K562 (cell line): ENCODE measurements around the gene TTLL12. TPM values are rescaled to one million over a fixed set of nuclear protein-coding genes. Genes with fewer than 3 reads are reported as not detected.

Experiments used
- CBX1 ChIP-seq: sonication (generic); IDR thresholded peaks from 2 replicates; pipeline ENCODE4 v1.6.1; 2016; ENCODE audit warnings: antibody characterized with exemption, low read depth, mild to moderate bottlenecking
- CTCFL ChIP-seq: IDR thresholded peaks from 2 replicates; pipeline ENCODE4 v1.6.1; 2011; ENCODE audit warnings: borderline replicate concordance, low read depth, mild to moderate bottlenecking, moderate library complexity, low read length; ENCODE audit not compliant: insufficient read depth, poor library complexity, severe bottlenecking
- REST ChIP-seq, 2 experiments: fragments of 450-650 bp; formaldehyde crosslinking in 1 of 2; IDR thresholded peaks; 2 replicates each; pipeline versions ENCODE4 v1.4.0 to v1.6.1; 2014 to 2020; ENCODE audit warnings: mild to moderate bottlenecking in 2 of 2, borderline replicate concordance in 1 of 2, low read depth in 1 of 2
- TEAD2 ChIP-seq: fragments of 450-650 bp; IDR thresholded peaks from 2 replicates; pipeline ENCODE4 v1.6.1; 2016; ENCODE audit warnings: missing genetic modification characterization, control low read depth, missing compliant biosample characterization
- ZBTB1 ChIP-seq: sonication (generic); formaldehyde crosslinking; IDR thresholded peaks from 2 replicates; pipeline ENCODE4 v1.8.1; 2023; ENCODE audit warnings: missing genetic modification reagents, low read depth, mild to moderate bottlenecking, borderline replicate concordance
- ZNF766 ChIP-seq: fragments of 200-800 bp; sonication (Bioruptor generic); conservative IDR thresholded peaks from 2 replicates; pipeline ENCODE4 v1.6.1; 2016; ENCODE audit warnings: missing genetic modification characterization, missing compliant biosample characterization
- polyA plus RNA-seq, 8 experiments: library from polyadenylated mRNA; depleted of rRNA in 4 of 8; stranded (reverse) in 5 of 8; unstranded in 3 of 8; fragments of >200 nt; fragmentation: Nextera tagmentation in 2 of 8; fragmentation: Illumina TruSeq in 1 of 8; extraction: Ambion mirVana in 2 of 8; extraction: Trizol in 1 of 8; gene quantifications; 2 replicates each; pipeline versions ENCODE4 v1.2.1 to v1.2.3, GENCODE V29; 2011 to 2014; ENCODE audit warnings: inconsistent platforms in 1 of 8, missing spikeins in 1 of 8
- total RNA-seq, 7 experiments: library from RNA; depleted of rRNA in 6 of 7; stranded (reverse); fragments of >200 nt in 6 of 7; fragmentation: Illumina TruSeq in 2 of 7; extraction: Trizol in 2 of 7; gene quantifications; 2 replicates each; pipeline versions ENCODE4 v1.2.1 to v1.2.3, GENCODE V29; 2011 to 2021; ENCODE audit warnings: low replicate concordance in 1 of 7

Gene TTLL12
- total and polyA plus RNA-seq, 9 of the 15 experiments (the other 6 are each of a cell fraction or from before 2014, with no cell fraction given), result 1.3 to 128 (median 43.0) TPM

GRCh38 chr22:43228330-43228729, 41.4 kb upstream of the TTLL12 start (continued):
- 0 out of 2 replicates have a peak, but pooled peaks have one; percentile 51 for TF ChIP-seq ZNF766 (CRISPR knock-in tag)
- no peak for TF ChIP-seq TEAD2 (tag)
- TF ChIP-seq REST (IDR thresholded peaks at IDR 0.05; ENCODE audit: borderline replicate concordance), result peak; percentile 62; the same call in 1 of the 2 replicates
- TF ChIP-seq REST (CRISPR knock-in tag; IDR thresholded peaks at IDR 0.05; ENCODE audit: low read depth), result no peak
- TF ChIP-seq CBX1, result no peak
- TF ChIP-seq ZBTB1 (CRISPR knock-in tag), result no peak
- TF ChIP-seq CTCFL, result peak; percentile 25
